Measurements from ENCODE around the gene MED13L. TPM values are rescaled to one million over a fixed set of nuclear protein-coding genes. Genes with fewer than 3 reads are reported as not detected.

MED13L gene
- total and polyA plus RNA-seq, 2 donors (not counting 3 experiments of a cell fraction or from before 2014, with no cell fraction given) = 27.4 to 93.6 TPM

DNA sequence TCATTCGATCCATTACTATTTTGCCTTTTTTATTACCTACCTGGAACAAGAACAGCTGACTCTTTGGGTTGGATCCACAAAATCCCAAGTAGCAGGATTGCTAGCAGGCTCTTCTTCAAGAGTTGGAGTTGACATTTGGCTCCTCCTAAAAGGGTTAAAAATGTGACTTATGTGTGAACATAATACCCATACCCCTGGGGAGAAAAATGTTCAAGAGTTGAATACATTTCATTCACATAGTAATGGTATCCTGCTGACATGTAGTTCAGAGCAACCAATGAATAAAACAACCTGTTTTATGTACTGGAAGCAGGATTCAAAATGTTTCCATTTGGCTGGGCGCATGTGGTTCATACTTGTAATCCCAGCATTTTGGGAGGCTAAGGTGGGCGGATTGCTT lies 264.7 kb downstream of the MED13L start:
- intact Hi-C loops (cut with micrococcal nuclease) (no loop called here), dilution Hi-C loops (cut with MboI; ENCODE audit: extremely low pct_ligation_motif_present, low sequenced_read_pairs) (no loop called here)
- Histone ChIP-seq H3K4me3 (replicated peaks in 1 of 3; ENCODE audit: insufficient read depth in 1 of 3, low read depth in 1 of 3, low read length in 3 of 3) (no peak overlapping the region), H3K9me3 (replicated peaks; ENCODE audit: control insufficient read depth, insufficient read depth, low read length) (no peaks in the 10 kb centered on the region), H3K9me1 (replicated peaks; ENCODE audit: control insufficient read depth, extremely low read depth, insufficient read depth, low read length) (no peaks in the 10 kb centered on the region), H2AFZ (ENCODE audit: low read depth, low read length) (no peak overlapping the region), H3K27me3 (ENCODE audit: control insufficient read depth in 2 of 2, insufficient read depth in 2 of 2, low read length in 2 of 2) (no peaks in the 10 kb centered on the region), H3K27ac (ENCODE audit: insufficient read depth, low read depth, low read length) (no peak overlapping the region), H3K36me3 (ENCODE audit: control insufficient read depth in 2 of 2, extremely low read depth in 1 of 2, insufficient read depth in 2 of 2, low read length in 2 of 2) (peaks cover 12% of the 10 kb centered on the region in 2 experiments), H3K4me1 (ENCODE audit: control insufficient read depth, extremely low read depth, insufficient read depth, low read length) (no peaks in the 10 kb centered on the region), H3K9ac (replicated peaks; ENCODE audit: extremely low read depth, insufficient read depth, low read length) (no peak overlapping the region), H3K79me2 (ENCODE audit: control insufficient read depth, insufficient read depth, low read length) (no peaks in the 10 kb centered on the region), H3K4me2 (ENCODE audit: insufficient read depth, low read length) (no peak overlapping the region), H4K20me1 (replicated peaks; ENCODE audit: control insufficient read depth, extremely low read depth, insufficient read depth, low read length) (no peaks in the 10 kb centered on the region)
- CTCF ChIA-PET = no interaction called here
- BruUV-seq (replicated peaks) = no TSS peak
- POLR2A ChIA-PET = no interaction called here
- DNase-seq (ENCODE audit: low read depth, low spot score) = no peak
- TF ChIP-seq POLR2AphosphoS5 (IDR thresholded peaks at IDR 0.05; ENCODE audit: insufficient read depth, low read depth, low read length) = no peak
- TF ChIP-seq, protein P1, sequence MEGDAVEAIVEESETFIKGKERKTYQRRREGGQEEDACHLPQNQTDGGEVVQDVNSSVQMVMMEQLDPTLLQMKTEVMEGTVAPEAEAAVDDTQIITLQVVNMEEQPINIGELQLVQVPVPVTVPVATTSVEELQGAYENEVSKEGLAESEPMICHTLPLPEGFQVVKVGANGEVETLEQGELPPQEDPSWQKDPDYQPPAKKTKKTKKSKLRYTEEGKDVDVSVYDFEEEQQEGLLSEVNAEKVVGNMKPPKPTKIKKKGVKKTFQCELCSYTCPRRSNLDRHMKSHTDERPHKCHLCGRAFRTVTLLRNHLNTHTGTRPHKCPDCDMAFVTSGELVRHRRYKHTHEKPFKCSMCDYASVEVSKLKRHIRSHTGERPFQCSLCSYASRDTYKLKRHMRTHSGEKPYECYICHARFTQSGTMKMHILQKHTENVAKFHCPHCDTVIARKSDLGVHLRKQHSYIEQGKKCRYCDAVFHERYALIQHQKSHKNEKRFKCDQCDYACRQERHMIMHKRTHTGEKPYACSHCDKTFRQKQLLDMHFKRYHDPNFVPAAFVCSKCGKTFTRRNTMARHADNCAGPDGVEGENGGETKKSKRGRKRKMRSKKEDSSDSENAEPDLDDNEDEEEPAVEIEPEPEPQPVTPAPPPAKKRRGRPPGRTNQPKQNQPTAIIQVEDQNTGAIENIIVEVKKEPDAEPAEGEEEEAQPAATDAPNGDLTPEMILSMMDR (IDR thresholded peaks at IDR 0.05; ENCODE audit: extremely low read depth in 1 of 2, insufficient read depth in 1 of 2, low read depth in 1 of 2, low read length in 2 of 2) = no peak
- no peak for TF ChIP-seq EZH2 (IDR thresholded peaks at IDR 0.05; ENCODE audit: borderline replicate concordance, low read depth, low read length, severe bottlenecking)
- TF ChIP-seq POLR2A (IDR thresholded peaks at IDR 0.05; ENCODE audit: low read depth, low read length) = no peak
- TF ChIP-seq, protein P2, sequence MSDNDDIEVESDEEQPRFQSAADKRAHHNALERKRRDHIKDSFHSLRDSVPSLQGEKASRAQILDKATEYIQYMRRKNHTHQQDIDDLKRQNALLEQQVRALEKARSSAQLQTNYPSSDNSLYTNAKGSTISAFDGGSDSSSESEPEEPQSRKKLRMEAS (IDR thresholded peaks at IDR 0.05; ENCODE audit: insufficient read depth, insufficient read length) = no peak
- no peak for TF ChIP-seq FOS (IDR thresholded peaks at IDR 0.05; ENCODE audit: borderline replicate concordance, insufficient read depth, low read length)
- TF ChIP-seq GATA2 (IDR thresholded peaks at IDR 0.05; ENCODE audit: insufficient read depth, insufficient read length, low read depth, low read length) = no peak
- no peak for TF ChIP-seq MYC (IDR thresholded peaks at IDR 0.05; ENCODE audit: low read depth, low read length)
- TF ChIP-seq JUN (IDR thresholded peaks at IDR 0.05; ENCODE audit: borderline replicate concordance, insufficient read depth, insufficient read length, low read depth) = no peak
- FAIRE-seq = no peak
